ENCODE measurements around the gene HNRNPA3.
A peak's percentile ranks its signal among the peaks of the same experiment; 100 is the strongest.
"Not testable (repeated sequence)": the region's sequence is repeated elsewhere in the genome, so short reads cannot be mapped to it uniquely, and the experiment has no call there.

HNRNPA3 gene

GRCh38 chr2:177264693-177265587 is 52.3 kb downstream of the HNRNPA3 start, which contains the start of gene NFE2L2:
NFE2L2 (minus strand) TSS chr2:177264727; CDS start chr2:177264576, 151 bp downstream.
- peak within 1 kb of the TSS; percentile 74 for H3K4me3 ChIP-seq (ENCODE audit: control insufficient read depth, low read depth, low read length)
- DNase-seq (ENCODE audit: low read depth): no peak
- peak; percentile 38 for TF ChIP-seq CTCF (IDR thresholded peaks at IDR 0.05; ENCODE audit: control insufficient read depth, insufficient read depth, low read depth, low read length, missing control alignments)

DNA sequence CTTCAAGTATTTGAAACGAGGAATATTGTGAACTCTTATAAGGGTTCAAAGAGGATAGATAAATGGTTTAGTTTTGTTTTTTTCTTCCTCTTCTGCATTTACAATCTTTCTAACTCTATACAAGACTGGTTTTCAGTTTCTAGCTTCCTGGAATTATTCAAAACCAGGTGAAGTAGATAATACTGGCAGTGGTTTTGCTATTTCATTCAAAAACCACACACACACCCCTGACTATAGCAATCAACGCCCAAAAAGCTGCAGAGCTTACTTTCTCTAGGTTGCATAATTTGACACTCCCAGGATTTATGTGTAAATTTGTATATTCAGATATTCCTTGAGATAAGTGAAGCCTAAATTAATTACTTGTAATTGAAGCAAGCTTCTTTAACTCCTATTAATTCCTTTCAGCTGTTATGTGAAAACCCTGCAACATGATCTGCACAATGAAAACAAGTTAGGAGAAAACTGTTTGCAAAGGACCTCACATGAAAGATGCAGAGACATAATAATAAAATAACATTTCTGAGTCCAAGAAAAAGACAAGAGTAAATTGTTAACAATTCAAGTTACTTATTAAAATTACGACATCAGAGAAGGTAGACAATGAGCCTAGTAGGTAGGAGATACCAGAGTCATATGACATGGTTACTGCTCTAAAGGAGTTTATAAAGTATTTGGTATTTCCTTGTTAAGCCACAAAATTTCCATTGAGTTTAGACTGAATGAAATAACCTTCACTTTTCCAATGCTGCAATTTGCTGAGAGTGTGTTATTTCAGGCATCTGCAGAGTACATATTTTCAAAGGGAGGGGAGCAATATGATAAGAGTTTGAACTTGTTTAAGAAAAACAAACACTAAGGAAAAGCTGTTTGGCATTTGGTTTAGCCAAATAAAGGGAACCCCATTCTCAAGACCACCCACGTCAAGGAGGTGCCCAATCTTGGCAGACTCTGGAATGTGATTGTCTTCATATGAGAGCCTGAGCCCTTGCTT is 53.5 kb downstream of the HNRNPA3 start:
- no peak for DNase-seq (ENCODE audit: low read depth)
- H3K4me3 ChIP-seq (ENCODE audit: control insufficient read depth, low read depth, low read length): no peak overlapping the region
- TF ChIP-seq CTCF (IDR thresholded peaks at IDR 0.05; ENCODE audit: control insufficient read depth, insufficient read depth, low read depth, low read length, missing control alignments): no peak

DNA sequence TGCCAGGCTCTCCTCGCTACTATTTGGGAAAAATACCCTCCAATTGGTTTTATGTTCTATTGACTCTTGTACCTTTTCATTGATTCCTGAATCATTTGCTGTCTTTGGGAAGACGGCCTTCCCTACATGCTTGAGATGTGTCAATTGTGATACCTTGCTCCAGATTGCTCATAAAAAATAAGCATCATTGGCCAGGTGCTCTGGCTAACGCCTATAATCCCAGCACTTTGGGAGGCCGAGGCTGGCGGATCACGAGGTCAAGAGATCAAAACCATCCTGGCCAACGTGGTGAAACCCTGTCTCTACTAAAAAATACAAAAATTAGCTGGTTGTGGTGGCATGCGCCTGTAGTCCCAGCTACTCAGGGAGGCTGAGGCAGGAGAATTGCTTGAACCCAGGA is 54.4 kb downstream of the HNRNPA3 start:
- DNase-seq (ENCODE audit: low read depth): not testable (repeated sequence)

GRCh38 chr2:177268187-177268871 is 55.7 kb downstream of the HNRNPA3 start:
- TF ChIP-seq CTCF (IDR thresholded peaks at IDR 0.05; ENCODE audit: control insufficient read depth, insufficient read depth, low read depth, low read length, missing control alignments): no peak
- no peak for DNase-seq (ENCODE audit: low read depth)
- no peak overlapping the region for H3K4me3 ChIP-seq (ENCODE audit: control insufficient read depth, low read depth, low read length)

More for the DNA sequence above, 54.4 kb downstream of the HNRNPA3 start:
- H3K4me3 ChIP-seq (ENCODE audit: control insufficient read depth, low read depth, low read length): not testable (repeated sequence)

DNA sequence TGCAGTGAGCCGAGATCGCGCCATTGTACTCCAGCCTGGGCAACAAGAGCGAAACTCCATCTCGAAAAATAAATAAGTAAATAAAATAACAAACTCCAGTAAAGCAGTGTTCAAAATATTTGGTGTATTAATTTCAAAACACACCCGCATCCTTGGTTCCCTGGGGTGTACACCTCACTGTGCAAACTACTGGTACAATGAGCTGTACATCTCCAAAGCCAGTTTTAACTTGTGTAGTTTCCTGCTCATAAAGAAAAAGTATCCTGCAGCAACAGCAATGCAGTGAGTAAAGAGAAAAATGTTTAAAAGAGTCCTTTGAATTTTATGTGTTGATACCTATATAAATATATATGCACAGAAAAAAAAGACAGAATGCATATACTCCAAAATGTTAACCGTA is 56.3 kb downstream of the HNRNPA3 start:
- TF ChIP-seq CTCF (IDR thresholded peaks at IDR 0.05; ENCODE audit: control insufficient read depth, insufficient read depth, low read depth, low read length, missing control alignments): no peak
- H3K4me3 ChIP-seq (ENCODE audit: control insufficient read depth, low read depth, low read length): no peak overlapping the region
- DNase-seq (ENCODE audit: low read depth): no peak

- DNase-seq (ENCODE audit: low read depth): no peak
- no peak overlapping the region for H3K4me3 ChIP-seq (ENCODE audit: control insufficient read depth, low read depth, low read length)
- no peak for TF ChIP-seq CTCF (IDR thresholded peaks at IDR 0.05; ENCODE audit: control insufficient read depth, insufficient read depth, low read depth, low read length, missing control alignments)
These were observed 57.9 kb downstream of the HNRNPA3 start for GRCh38 chr2:177270531-177270930.
